GM23338 (cell line): ENCODE measurements around the gene DDX31. TPM values are rescaled to one million over a fixed set of nuclear protein-coding genes. Genes with fewer than 3 reads are reported as not detected.

Experiments used
- ATAC-seq: fragments of 200-7000 bp; cut with Tn5 transposase; 3 replicates; pipeline ENCODE4 v1.9.1; 2020
- DNase-seq: peaks from one replicate; pipeline ENCODE4 v3.0.0-alpha.2; 2015; ENCODE audit warnings: low spot score
- H2AFZ ChIP-seq: fragments of 200-600 bp; sonication (generic); 2 replicates; pipeline ENCODE4 v1.8.0; 2016; ENCODE audit warnings: antibody characterized with exemption, mild to moderate bottlenecking, moderate library complexity
- H3F3A ChIP-seq: fragments of 200-600 bp; sonication (generic); replicated peaks from 2 replicates; pipeline ENCODE4 v1.8.0; 2017; ENCODE audit warnings: antibody characterized with exemption, mixed run types, low read depth
- H3K27ac ChIP-seq: fragments of 200-600 bp; sonication (generic); 2 replicates; pipeline ENCODE4 v1.6.1; 2016; ENCODE audit warnings: low read depth
- H3K27me3 ChIP-seq: fragments of 200-600 bp; sonication (generic); 2 replicates; pipeline ENCODE4 v1.8.0; 2016; ENCODE audit warnings: mild to moderate bottlenecking, mixed run types, moderate library complexity; ENCODE audit not compliant: insufficient read depth
- H3K36me3 ChIP-seq: fragments of 200-600 bp; sonication (generic); 2 replicates; pipeline ENCODE4 v1.8.0; 2016; ENCODE audit warnings: mild to moderate bottlenecking; ENCODE audit not compliant: insufficient read depth
- H3K4me1 ChIP-seq: fragments of 200-600 bp; sonication (generic); 2 replicates; pipeline ENCODE4 v1.8.0; 2016; ENCODE audit warnings: mild to moderate bottlenecking, moderate library complexity; ENCODE audit not compliant: insufficient read depth
- H3K4me2 ChIP-seq: fragments of 200-600 bp; sonication (generic); 2 replicates; pipeline ENCODE4 v1.7.1; 2017; ENCODE audit warnings: mixed run types
- H3K4me3 ChIP-seq: fragments of 200-600 bp; sonication (generic); 2 replicates; pipeline ENCODE4 v1.6.1; 2016; ENCODE audit warnings: mixed run types
- H3K79me2 ChIP-seq: fragments of 200-600 bp; sonication (generic); replicated peaks from 2 replicates; pipeline ENCODE4 v1.8.0; 2017; ENCODE audit warnings: mild to moderate bottlenecking; ENCODE audit not compliant: insufficient read depth
- H3K9me2 ChIP-seq: fragments of 200-600 bp; sonication (generic); 2 replicates; pipeline ENCODE4 v1.8.0; 2017; ENCODE audit not compliant: insufficient read depth
- H4K20me1 ChIP-seq: fragments of 200-600 bp; sonication (generic); replicated peaks from 2 replicates; pipeline ENCODE4 v1.8.0; 2017; ENCODE audit warnings: mild to moderate bottlenecking; ENCODE audit not compliant: insufficient read depth
- H3K27ac Mint-ChIP-seq: 2 replicates; pipeline ENCODE4 v1.8.0; 2020; ENCODE audit warnings: inconsistent platforms, mild to moderate bottlenecking, moderate library complexity, mixed read lengths
- H3K27me3 Mint-ChIP-seq: 3 replicates; pipeline ENCODE4 v1.8.0; 2022; ENCODE audit warnings: low read depth, mild to moderate bottlenecking, moderate library complexity, mixed read lengths, inconsistent platforms; ENCODE audit not compliant: insufficient read depth, poor library complexity
- H3K36me3 Mint-ChIP-seq: 3 replicates; pipeline ENCODE4 v1.8.0; 2021; ENCODE audit warnings: low read depth, mild to moderate bottlenecking, inconsistent platforms, moderate library complexity, mixed read lengths
- H3K4me1 Mint-ChIP-seq: 3 replicates; pipeline ENCODE4 v1.8.0; 2020; ENCODE audit warnings: mild to moderate bottlenecking, inconsistent platforms, mixed read lengths
- H3K4me3 Mint-ChIP-seq: 3 replicates; pipeline ENCODE4 v1.8.0; 2021; ENCODE audit warnings: moderate library complexity, mild to moderate bottlenecking, inconsistent platforms, mixed read lengths
- H3K9me3 Mint-ChIP-seq: 3 replicates; pipeline ENCODE4 v1.8.0; 2020; ENCODE audit warnings: moderate library complexity, mild to moderate bottlenecking, inconsistent platforms, mixed read lengths
- CREB1 ChIP-seq: fragments of 250-450 bp; sonication (Bioruptor Pico); IDR thresholded peaks from 2 replicates; pipeline ENCODE4 v1.5.0; 2020; ENCODE audit warnings: low read depth, mild to moderate bottlenecking, moderate library complexity
- CTCF ChIP-seq, 2 experiments: fragments of 200-600 bp in 1 of 2; sonication (generic) in 1 of 2; conservative IDR thresholded peaks; 2 replicates each; pipeline versions ENCODE4 v1.5.1 to v1.6.1; 2016 to 2017; ENCODE audit warnings: antibody characterized with exemption in 2 of 2, low read depth in 2 of 2, mild to moderate bottlenecking in 2 of 2, moderate library complexity in 1 of 2
- ETS1 ChIP-seq: IDR thresholded peaks from 2 replicates; pipeline ENCODE4 v1.6.1; 2016; ENCODE audit warnings: antibody characterized with exemption
- EZH2 ChIP-seq: fragments of 200-600 bp; sonication (generic); IDR thresholded peaks from one replicate; pipeline ENCODE4 v1.8.0; 2017; ENCODE audit warnings: antibody characterized with exemption, mild to moderate bottlenecking, low read depth; ENCODE audit not compliant: unreplicated experiment
- EZH2phosphoT487 ChIP-seq: fragments of 200-600 bp; sonication (generic); IDR thresholded peaks from one replicate; pipeline ENCODE4 v1.8.1; 2018; ENCODE audit warnings: antibody characterized with exemption; ENCODE audit not compliant: unreplicated experiment
- JUNB ChIP-seq: IDR thresholded peaks from one replicate; pipeline ENCODE4 v1.6.1; 2016; ENCODE audit warnings: antibody characterized with exemption; ENCODE audit not compliant: unreplicated experiment
- NANOG ChIP-seq: IDR thresholded peaks from 2 replicates; pipeline ENCODE4 v1.6.1; 2016; ENCODE audit warnings: antibody characterized with exemption, borderline replicate concordance
- POLR2AphosphoS5 ChIP-seq: IDR thresholded peaks from 2 replicates; pipeline ENCODE4 v1.6.1; 2016; ENCODE audit warnings: antibody characterized with exemption, low read depth
- REST ChIP-seq: IDR thresholded peaks from one replicate; pipeline ENCODE4 v1.6.1; 2018; ENCODE audit warnings: antibody characterized with exemption; ENCODE audit not compliant: unreplicated experiment
- STAT1 ChIP-seq: IDR thresholded peaks from one replicate; pipeline ENCODE4 v1.6.1; 2016; ENCODE audit warnings: antibody characterized with exemption; ENCODE audit not compliant: unreplicated experiment
- ZNF114 ChIP-seq: fragments of 250-450 bp; sonication (Bioruptor Pico); IDR thresholded peaks from 2 replicates; pipeline ENCODE4 v1.5.0; 2020; ENCODE audit warnings: mild to moderate bottlenecking, moderate library complexity
- ZNF331 ChIP-seq: fragments of 250-450 bp; sonication (Bioruptor Pico); IDR thresholded peaks from 2 replicates; pipeline ENCODE4 v1.5.0; 2020; ENCODE audit warnings: low read depth, mild to moderate bottlenecking, moderate library complexity
- ZNF462 ChIP-seq: fragments of 250-450 bp; sonication (Bioruptor Pico); IDR thresholded peaks from 2 replicates; pipeline ENCODE4 v1.5.0; 2020; ENCODE audit warnings: mild to moderate bottlenecking, moderate library complexity
- polyA plus RNA-seq: library from polyadenylated mRNA; unstranded; fragments of >200 nt; fragmentation: Nextera tagmentation; extraction: Ambion mirVana; gene quantifications from 2 replicates; pipeline ENCODE4 v1.2.1, GENCODE V29; 2016
- total RNA-seq: library from RNA; depleted of rRNA; stranded (reverse); fragments of >200 nt; shearing (Covaris generic); gene quantifications from 2 replicates; pipeline ENCODE4 v1.2.3, GENCODE V29; 2014

DDX31 gene
- total and polyA plus RNA-seq, 2 experiments from 2014 or later = 14.8 to 23.5 TPM

GRCh38 chr9:132572921-132573320, 96.9 kb downstream of the DDX31 start (continued):
- TF ChIP-seq ZNF114 (no peak), JUNB (no peak), REST (no peak), STAT1 (no peak), NANOG (no peak), EZH2 (no peak), ETS1 (no peak), ZNF331 (CRISPR knock-in tag) (no peak), CREB1 (no peak), EZH2phosphoT487 (no peak)

- Histone ChIP-seq H3K27ac (no peak overlapping the region), H3K36me3 (no peaks in the 10 kb centered on the region), H3K4me3 (no peak overlapping the region), H3K4me2 (no peak overlapping the region), H3F3A (no peaks in the 10 kb centered on the region), H4K20me1 (no peaks in the 10 kb centered on the region), H3K9me2 (no peaks in the 10 kb centered on the region), H3K4me1 (no peaks in the 10 kb centered on the region), H3K79me2 (no peaks in the 10 kb centered on the region), H2AFZ (no peak overlapping the region), H3K27me3 (peaks cover 19% of the 10 kb centered on the region)
- Mint-ChIP-seq H3K4me1 (peaks cover 8% of the 10 kb centered on the region), H3K27me3 (peaks cover 30% of the 10 kb centered on the region), H3K9me3 (no peaks in the 10 kb centered on the region), H3K36me3 (no peaks in the 10 kb centered on the region), H3K4me3 (no peak overlapping the region), H3K27ac (no peak overlapping the region)
- ATAC-seq (no peak), DNase-seq (no peak)
- no peak for TF ChIP-seq POLR2AphosphoS5
- no peak for TF ChIP-seq EZH2
- TF ChIP-seq ZNF462 (CRISPR knock-in tag) = no peak
- no peak for TF ChIP-seq CTCF (conservative IDR thresholded peaks at IDR 0.05; ENCODE audit: low read depth in 2 of 2)
- no peak for TF ChIP-seq EZH2phosphoT487
These were observed 97.8 kb downstream of the DDX31 start for GRCh38 chr9:132571806-132572600.
